ENCODE results near the gene PRDM15.

Gene PRDM15

DNA sequence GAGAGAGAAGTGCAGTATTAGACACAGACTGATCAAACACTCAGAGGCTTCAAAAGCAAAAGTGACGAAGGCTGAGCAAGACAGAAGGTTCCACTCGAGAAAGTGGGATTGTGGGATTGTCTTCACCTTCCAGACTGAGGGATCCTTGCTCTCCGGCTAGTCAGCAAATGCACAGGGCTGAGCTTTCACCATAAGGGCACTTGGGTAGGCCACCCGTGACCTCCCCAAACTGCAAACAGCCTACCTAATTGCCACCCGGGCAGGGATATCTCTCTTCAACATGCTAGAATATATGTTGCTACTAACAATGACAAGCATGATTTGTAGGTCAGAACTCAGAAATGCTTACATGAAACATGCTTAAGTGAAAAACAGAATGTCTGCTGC lies 77.0 kb downstream of the PRDM15 start:
- H3K27ac ChIP-seq (ENCODE audit: low read length), result no peak overlapping the region
- TF ChIP-seq EZH2phosphoT487 (IDR thresholded peaks at IDR 0.05; ENCODE audit: low read length), result no peak
- no peak for TF ChIP-seq EZH2 (optimal IDR thresholded peaks at IDR 0.05; ENCODE audit: low read depth, low read length)
- TF ChIP-seq, protein P1, sequence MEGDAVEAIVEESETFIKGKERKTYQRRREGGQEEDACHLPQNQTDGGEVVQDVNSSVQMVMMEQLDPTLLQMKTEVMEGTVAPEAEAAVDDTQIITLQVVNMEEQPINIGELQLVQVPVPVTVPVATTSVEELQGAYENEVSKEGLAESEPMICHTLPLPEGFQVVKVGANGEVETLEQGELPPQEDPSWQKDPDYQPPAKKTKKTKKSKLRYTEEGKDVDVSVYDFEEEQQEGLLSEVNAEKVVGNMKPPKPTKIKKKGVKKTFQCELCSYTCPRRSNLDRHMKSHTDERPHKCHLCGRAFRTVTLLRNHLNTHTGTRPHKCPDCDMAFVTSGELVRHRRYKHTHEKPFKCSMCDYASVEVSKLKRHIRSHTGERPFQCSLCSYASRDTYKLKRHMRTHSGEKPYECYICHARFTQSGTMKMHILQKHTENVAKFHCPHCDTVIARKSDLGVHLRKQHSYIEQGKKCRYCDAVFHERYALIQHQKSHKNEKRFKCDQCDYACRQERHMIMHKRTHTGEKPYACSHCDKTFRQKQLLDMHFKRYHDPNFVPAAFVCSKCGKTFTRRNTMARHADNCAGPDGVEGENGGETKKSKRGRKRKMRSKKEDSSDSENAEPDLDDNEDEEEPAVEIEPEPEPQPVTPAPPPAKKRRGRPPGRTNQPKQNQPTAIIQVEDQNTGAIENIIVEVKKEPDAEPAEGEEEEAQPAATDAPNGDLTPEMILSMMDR (IDR thresholded peaks at IDR 0.05; ENCODE audit: low read length), result no peak
- H3K4me1 ChIP-seq (ENCODE audit: low read length), result peaks cover 13% of the 10 kb centered on the region
- no peaks in the 10 kb centered on the region for H3K9me3 ChIP-seq (replicated peaks; ENCODE audit: insufficient read depth, low read length)
- H3K79me2 ChIP-seq (ENCODE audit: low read length), result 0 out of 2 replicates have a peak, but pooled peaks cover 5% of the 10 kb centered on the region
- H3K27me3 ChIP-seq (replicated peaks; ENCODE audit: insufficient read depth, low read length), result no peaks in the 10 kb centered on the region
- no peaks in the 10 kb centered on the region for H3K36me3 ChIP-seq (replicated peaks; ENCODE audit: insufficient read depth, low read length)
- no peak overlapping the region for H3K4me2 ChIP-seq (ENCODE audit: low read depth, low read length)
- no peak overlapping the region for H3K4me3 ChIP-seq (ENCODE audit: low read length)
- no peaks in the 10 kb centered on the region for H4K20me1 ChIP-seq (ENCODE audit: insufficient read depth, low read length)
- no peak overlapping the region for H2AFZ ChIP-seq (ENCODE audit: low read length)
- no peak for DNase-seq
- H3K9me2 ChIP-seq (replicated peaks; ENCODE audit: insufficient read depth, low read length), result no peaks in the 10 kb centered on the region
- H3F3A ChIP-seq (ENCODE audit: insufficient read depth, low read length), result 0 out of 2 replicates have a peak, but pooled peaks cover 2% of the 10 kb centered on the region
- H3K9ac ChIP-seq (ENCODE audit: low read length), result no peak overlapping the region

DNA sequence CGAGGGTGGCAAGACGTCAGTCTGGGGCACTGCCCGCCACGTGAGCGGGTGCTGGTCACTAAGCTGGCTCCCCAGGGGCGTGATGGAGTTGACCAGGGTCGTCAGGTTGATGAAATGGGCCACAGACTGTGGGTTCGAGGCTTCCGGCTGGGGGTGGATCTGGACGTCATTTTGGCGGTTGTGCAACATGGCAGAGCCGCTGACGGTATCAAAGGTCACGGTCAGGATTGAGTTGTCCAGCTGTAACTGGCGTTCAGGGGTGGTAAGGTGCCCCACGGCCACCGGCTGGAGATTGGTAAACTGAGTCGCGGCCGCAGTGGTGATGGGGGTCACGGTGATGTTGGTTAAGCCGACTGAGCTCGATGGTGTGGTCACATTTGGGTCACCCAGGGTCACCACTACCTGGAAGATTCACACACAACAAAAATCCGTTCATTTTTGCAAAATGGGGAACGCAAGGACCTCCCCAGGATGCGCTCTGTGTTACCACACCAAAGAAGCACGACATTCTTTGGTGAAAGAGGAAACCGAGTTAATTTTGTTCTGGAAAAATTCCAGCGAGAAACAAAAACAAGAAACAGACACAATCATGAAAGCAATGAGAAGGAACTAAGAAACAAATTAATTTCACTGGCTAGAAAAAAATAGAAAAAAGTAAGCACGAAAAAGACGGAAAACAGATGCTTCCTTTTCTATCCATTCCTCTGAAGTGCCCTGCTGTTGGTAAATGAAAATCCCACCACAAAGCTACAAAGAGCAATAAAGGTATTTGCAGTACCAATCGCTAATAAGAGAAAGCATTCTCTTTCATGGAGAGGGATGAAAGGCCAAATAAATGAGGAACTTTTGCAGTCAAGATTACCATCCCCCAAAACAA lies 77.6 kb downstream of the PRDM15 start:
- TF ChIP-seq EZH2 (optimal IDR thresholded peaks at IDR 0.05; ENCODE audit: low read depth, low read length) (no peak), EZH2phosphoT487 (IDR thresholded peaks at IDR 0.05; ENCODE audit: low read length) (no peak)
- TF ChIP-seq, protein P1 (IDR thresholded peaks at IDR 0.05; ENCODE audit: low read length), result no peak
- Histone ChIP-seq H3F3A (ENCODE audit: insufficient read depth, low read length) (0 out of 2 replicates have a peak, but pooled peaks cover 2% of the 10 kb centered on the region), H3K9me3 (replicated peaks; ENCODE audit: insufficient read depth, low read length) (no peaks in the 10 kb centered on the region), H3K4me3 (ENCODE audit: low read length) (no peak overlapping the region), H2AFZ (ENCODE audit: low read length) (no peak overlapping the region), H3K9ac (ENCODE audit: low read length) (no peak overlapping the region), H3K4me2 (ENCODE audit: low read depth, low read length) (no peak overlapping the region), H3K27me3 (replicated peaks; ENCODE audit: insufficient read depth, low read length) (no peaks in the 10 kb centered on the region), H3K27ac (ENCODE audit: low read length) (no peak overlapping the region), H3K36me3 (replicated peaks; ENCODE audit: insufficient read depth, low read length) (no peaks in the 10 kb centered on the region), H3K4me1 (ENCODE audit: low read length) (peaks cover 13% of the 10 kb centered on the region), H3K9me2 (replicated peaks; ENCODE audit: insufficient read depth, low read length) (no peaks in the 10 kb centered on the region), H3K79me2 (ENCODE audit: low read length) (no peaks in the 10 kb centered on the region), H4K20me1 (ENCODE audit: insufficient read depth, low read length) (no peaks in the 10 kb centered on the region)
- DNase-seq, result no peak

DNA sequence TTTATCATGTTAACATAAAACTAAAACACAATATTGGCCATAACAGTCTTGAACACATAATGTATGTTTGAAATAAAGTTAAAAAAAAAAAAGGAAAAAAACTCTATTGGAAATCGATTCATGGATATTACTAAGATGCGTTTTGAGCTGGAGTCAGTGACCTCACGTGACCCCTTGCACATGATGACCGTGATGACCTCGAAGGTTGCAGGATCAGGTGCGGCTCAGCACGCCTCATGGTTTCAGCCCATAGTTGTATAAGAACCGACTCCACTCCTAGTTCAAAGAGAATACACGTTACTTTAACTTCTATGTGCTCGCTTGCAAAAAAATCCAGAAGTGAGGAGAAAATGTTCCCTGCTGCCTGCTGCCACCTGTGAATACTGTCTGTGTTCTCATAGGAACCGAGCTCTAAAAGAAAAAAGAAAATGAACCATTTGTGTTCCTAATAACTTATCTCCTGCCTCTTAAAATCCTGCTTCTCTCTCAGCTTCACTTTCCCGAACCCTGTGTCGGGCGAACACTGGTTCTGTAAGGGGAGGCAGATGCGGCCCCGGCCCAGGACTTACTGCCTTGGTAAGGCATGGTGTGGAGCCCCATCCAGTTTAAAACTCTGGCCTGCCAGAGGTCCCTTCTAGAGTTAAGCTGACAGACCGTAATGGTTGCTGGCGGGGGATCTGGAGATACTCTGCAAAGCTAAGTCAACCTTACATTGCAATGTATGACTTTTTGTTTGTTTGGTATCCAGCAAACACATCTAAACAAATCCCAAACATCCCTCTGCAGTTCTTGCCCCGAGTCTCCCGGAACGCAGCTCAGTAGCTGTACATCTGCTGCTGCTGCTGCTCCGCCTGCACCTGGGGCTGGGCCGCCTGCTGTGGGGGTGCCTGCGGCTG lies 78.5 kb downstream of the PRDM15 start:
- DNase-seq, result no peak
- TF ChIP-seq, protein P1 (IDR thresholded peaks at IDR 0.05; ENCODE audit: low read length), result no peak
- no peak for TF ChIP-seq EZH2 (optimal IDR thresholded peaks at IDR 0.05; ENCODE audit: low read depth, low read length)
- no peak for TF ChIP-seq EZH2phosphoT487 (IDR thresholded peaks at IDR 0.05; ENCODE audit: low read length)
- Histone ChIP-seq H3K9me3 (replicated peaks; ENCODE audit: insufficient read depth, low read length) (no peaks in the 10 kb centered on the region), H3K79me2 (ENCODE audit: low read length) (no peaks in the 10 kb centered on the region), H3K4me3 (ENCODE audit: low read length) (no peak overlapping the region), H3F3A (ENCODE audit: insufficient read depth, low read length) (0 out of 2 replicates have a peak, but pooled peaks cover 2% of the 10 kb centered on the region), H3K4me1 (ENCODE audit: low read length) (peaks cover 13% of the 10 kb centered on the region), H2AFZ (ENCODE audit: low read length) (no peak overlapping the region), H3K9me2 (replicated peaks; ENCODE audit: insufficient read depth, low read length) (no peaks in the 10 kb centered on the region), H4K20me1 (ENCODE audit: insufficient read depth, low read length) (no peaks in the 10 kb centered on the region), H3K36me3 (replicated peaks; ENCODE audit: insufficient read depth, low read length) (no peaks in the 10 kb centered on the region), H3K27ac (ENCODE audit: low read length) (no peak overlapping the region), H3K9ac (ENCODE audit: low read length) (no peak overlapping the region), H3K4me2 (ENCODE audit: low read depth, low read length) (peak overlapping the region; percentile 8; the same call in 1 of the 2 replicates), H3K27me3 (replicated peaks; ENCODE audit: insufficient read depth, low read length) (no peaks in the 10 kb centered on the region)
